ENCODE measurements around the gene ARL4A. TPM values are rescaled to one million over a fixed set of nuclear protein-coding genes. Genes with fewer than 3 reads are reported as not detected.

Gene ARL4A
- total and polyA plus RNA-seq, 9 of the 15 experiments (the other 6 are each of a cell fraction or from before 2014, with no cell fraction given) = 118 to 688 (median 172) TPM

DNA sequence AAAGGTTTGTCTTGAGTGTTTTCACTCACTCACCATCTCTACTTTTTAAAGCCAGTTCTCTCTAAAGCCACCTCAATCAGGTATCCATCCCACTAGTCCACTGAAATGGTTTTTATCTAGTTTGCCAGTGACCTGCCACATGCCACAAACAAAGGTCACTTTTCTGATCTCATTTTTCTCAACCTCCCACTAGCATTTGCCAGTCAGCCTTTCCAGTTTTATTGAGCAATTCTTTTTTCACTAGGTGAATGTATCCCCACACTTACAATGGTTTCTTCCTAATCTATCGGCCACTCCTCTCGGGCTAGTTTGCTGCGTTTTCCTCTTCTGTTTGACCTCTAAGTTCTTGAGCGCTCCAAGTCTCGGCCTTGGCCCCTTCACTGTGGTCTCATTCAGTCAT lies 44.9 kb upstream of the ARL4A start:
- Histone ChIP-seq H3K9me1 (ENCODE audit: control insufficient read depth, insufficient read depth, low read length) (peaks cover 3% of the 10 kb centered on the region), H3K4me2 (ENCODE audit: insufficient read depth, low read length) (no peak overlapping the region), H4K20me1 (replicated peaks; ENCODE audit: control insufficient read depth, insufficient read depth, low read length) (no peaks in the 10 kb centered on the region), H3K27ac (ENCODE audit: extremely low read depth, low read depth, low read length) (no peak overlapping the region), H3K4me3 (no peak overlapping the region), H3K9me3 (replicated peaks; ENCODE audit: control insufficient read depth, insufficient read depth, low read depth, low read length) (no peaks in the 10 kb centered on the region), H2AFZ (ENCODE audit: low read depth, low read length) (no peak overlapping the region), H3K4me1 (replicated peaks in 1 of 2; ENCODE audit: control insufficient read depth in 2 of 2, insufficient read depth in 2 of 2, low read length in 2 of 2) (peaks cover 0 to 4% of the 10 kb centered on the region in 2 experiments; a peak in 4 of 5 replicates), H3K79me2 (ENCODE audit: control insufficient read depth, insufficient read depth, low read length) (no peaks in the 10 kb centered on the region), H3K9ac (ENCODE audit: insufficient read depth in 1 of 2, low read depth in 2 of 2, low read length in 2 of 2) (no peak overlapping the region), H3K36me3 (ENCODE audit: control insufficient read depth, insufficient read depth, low read length) (peaks cover 10% of the 10 kb centered on the region; the same call in 2 of the 3 replicates), H3K27me3 (ENCODE audit: control insufficient read depth in 2 of 2, insufficient read depth in 2 of 2, low read length in 2 of 2) (no peaks in the 10 kb centered on the region)
- ATAC-seq (no peak), FAIRE-seq (no peak), DNase-seq (ENCODE audit: extremely low read depth in 1 of 4, low spot score in 3 of 4) (no peak)
- intact Hi-C loops (cut with micrococcal nuclease) (no loop called here), in situ Hi-C loops (cut with MboI) (loop anchor here (5.0 kb wide), 1 partner anchor 620 kb away; no protein-coding TSS in a partner anchor)
- ChIA-PET POLR2A (no interaction called here), CTCF (ENCODE audit: low intra/inter-chr PET ratio) (no interaction called here)
- BruUV-seq (replicated peaks) = no TSS peak
- WGBS (ENCODE audit: insufficient coverage, low coverage, missing lambda C conversion rate) = 72% methylated on average over 5 of the region's 5 CpGs
- TF ChIP-seq ZNF584 (CRISPR knock-in tag; IDR thresholded peaks at IDR 0.05; ENCODE audit: low read depth) = no peak
- TF ChIP-seq DDX20 (tag; IDR thresholded peaks at IDR 0.05; ENCODE audit: low read depth) = no peak
- TF ChIP-seq SMARCC2 (IDR thresholded peaks at IDR 0.05; ENCODE audit: low read depth) = no peak
- TF ChIP-seq BRF1 (IDR thresholded peaks at IDR 0.05; ENCODE audit: borderline replicate concordance, extremely low read depth, insufficient read length) = no peak
- no peak for TF ChIP-seq ZNF253 (CRISPR knock-in tag; conservative IDR thresholded peaks at IDR 0.05)
- TF ChIP-seq ESRRA (IDR thresholded peaks at IDR 0.05; ENCODE audit: borderline replicate concordance, low read depth) = 0 out of 2 replicates have a peak, but pooled peaks have one; percentile 10
- peak; percentile 82 for TF ChIP-seq PRDM10 (IDR thresholded peaks at IDR 0.05; ENCODE audit: partially characterized antibody)
- no peak for TF ChIP-seq RCOR1 (IDR thresholded peaks at IDR 0.05; ENCODE audit: borderline replicate concordance in 1 of 2, low read depth in 2 of 2, low read length in 2 of 2)
- TF ChIP-seq ZNF124 (CRISPR knock-in tag; IDR thresholded peaks at IDR 0.05) = no peak
- no peak for TF ChIP-seq CBFA2T2 (conservative IDR thresholded peaks at IDR 0.05)
- no peak for TF ChIP-seq HMG20B (CRISPR knock-in tag; IDR thresholded peaks at IDR 0.05)
